ENCODE data around the gene PNMT. TPM values are rescaled to one million over a fixed set of nuclear protein-coding genes. Genes with fewer than 3 reads are reported as not detected.

The PNMT gene
- total RNA-seq, 1 donor from 2014 or later, result 5.1 TPM

DNA sequence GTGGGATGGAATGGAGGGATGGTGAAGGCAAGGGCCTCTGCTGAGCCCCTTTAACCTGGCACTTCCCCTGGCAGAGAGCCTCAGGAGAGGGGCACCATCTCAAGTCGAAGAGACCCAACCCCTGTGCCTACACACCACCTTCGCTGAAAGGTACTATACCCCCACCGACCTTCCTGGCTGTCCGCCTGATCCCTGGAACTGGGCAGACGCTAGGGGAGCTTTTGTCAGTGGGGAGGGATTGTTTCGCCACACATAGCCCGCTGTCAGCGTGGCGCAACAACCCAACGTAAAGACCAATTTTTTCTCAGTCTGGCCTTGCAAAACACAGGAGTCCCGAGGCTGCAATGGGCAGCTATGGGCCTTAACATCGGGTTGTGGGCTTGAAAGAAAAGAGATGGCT is 38.4 kb upstream of the PNMT start:
- no peak for DNase-seq (ENCODE audit: low spot score in 2 of 2)
- H3K27ac ChIP-seq, result no peak overlapping the region
- TF ChIP-seq, protein P1, sequence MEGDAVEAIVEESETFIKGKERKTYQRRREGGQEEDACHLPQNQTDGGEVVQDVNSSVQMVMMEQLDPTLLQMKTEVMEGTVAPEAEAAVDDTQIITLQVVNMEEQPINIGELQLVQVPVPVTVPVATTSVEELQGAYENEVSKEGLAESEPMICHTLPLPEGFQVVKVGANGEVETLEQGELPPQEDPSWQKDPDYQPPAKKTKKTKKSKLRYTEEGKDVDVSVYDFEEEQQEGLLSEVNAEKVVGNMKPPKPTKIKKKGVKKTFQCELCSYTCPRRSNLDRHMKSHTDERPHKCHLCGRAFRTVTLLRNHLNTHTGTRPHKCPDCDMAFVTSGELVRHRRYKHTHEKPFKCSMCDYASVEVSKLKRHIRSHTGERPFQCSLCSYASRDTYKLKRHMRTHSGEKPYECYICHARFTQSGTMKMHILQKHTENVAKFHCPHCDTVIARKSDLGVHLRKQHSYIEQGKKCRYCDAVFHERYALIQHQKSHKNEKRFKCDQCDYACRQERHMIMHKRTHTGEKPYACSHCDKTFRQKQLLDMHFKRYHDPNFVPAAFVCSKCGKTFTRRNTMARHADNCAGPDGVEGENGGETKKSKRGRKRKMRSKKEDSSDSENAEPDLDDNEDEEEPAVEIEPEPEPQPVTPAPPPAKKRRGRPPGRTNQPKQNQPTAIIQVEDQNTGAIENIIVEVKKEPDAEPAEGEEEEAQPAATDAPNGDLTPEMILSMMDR (IDR thresholded peaks at IDR 0.05), result no peak
- no peaks in the 10 kb centered on the region for H3K9me3 ChIP-seq
- H3K4me3 ChIP-seq, result no peak overlapping the region
- no peaks in the 10 kb centered on the region for H3K36me3 ChIP-seq
- peaks cover 13% of the 10 kb centered on the region for H3K27me3 ChIP-seq
- intact Hi-C loops (cut with DNase I), result no loop called here
- peaks cover 7 to 11% of the 10 kb centered on the region in 2 donors for H3K4me1 ChIP-seq

DNA sequence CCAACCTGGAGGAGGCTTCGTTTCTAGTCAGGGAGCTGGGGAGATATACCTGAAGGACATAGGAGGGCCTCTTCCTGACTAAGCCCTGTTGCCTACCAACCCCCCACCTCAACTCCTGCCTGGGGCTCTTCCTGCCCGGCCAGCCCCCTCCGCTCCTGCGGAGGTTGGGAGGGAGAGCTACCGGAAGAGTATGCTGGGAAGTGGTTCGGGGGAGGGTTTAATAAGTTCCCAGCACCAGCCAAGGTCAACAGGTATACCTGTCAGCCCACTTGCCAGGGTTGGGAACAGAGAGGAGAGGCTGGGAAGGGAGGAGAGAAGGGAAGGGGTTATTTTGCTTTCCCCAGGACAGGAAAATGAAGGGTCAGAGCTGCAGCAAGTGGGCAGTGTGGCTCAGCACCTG is 36.9 kb upstream of the PNMT start:
- DNase-seq (ENCODE audit: low spot score in 2 of 2), result no peak
- intact Hi-C loops (cut with DNase I), result no loop called here
- Histone ChIP-seq H3K27ac (no peak overlapping the region), H3K4me3 (no peak overlapping the region), H3K4me1 (peaks cover 9 to 15% of the 10 kb centered on the region in 2 donors), H3K9me3 (no peaks in the 10 kb centered on the region), H3K36me3 (no peaks in the 10 kb centered on the region), H3K27me3 (peaks cover 12% of the 10 kb centered on the region)
- TF ChIP-seq, protein P1 (IDR thresholded peaks at IDR 0.05), result no peak

DNA sequence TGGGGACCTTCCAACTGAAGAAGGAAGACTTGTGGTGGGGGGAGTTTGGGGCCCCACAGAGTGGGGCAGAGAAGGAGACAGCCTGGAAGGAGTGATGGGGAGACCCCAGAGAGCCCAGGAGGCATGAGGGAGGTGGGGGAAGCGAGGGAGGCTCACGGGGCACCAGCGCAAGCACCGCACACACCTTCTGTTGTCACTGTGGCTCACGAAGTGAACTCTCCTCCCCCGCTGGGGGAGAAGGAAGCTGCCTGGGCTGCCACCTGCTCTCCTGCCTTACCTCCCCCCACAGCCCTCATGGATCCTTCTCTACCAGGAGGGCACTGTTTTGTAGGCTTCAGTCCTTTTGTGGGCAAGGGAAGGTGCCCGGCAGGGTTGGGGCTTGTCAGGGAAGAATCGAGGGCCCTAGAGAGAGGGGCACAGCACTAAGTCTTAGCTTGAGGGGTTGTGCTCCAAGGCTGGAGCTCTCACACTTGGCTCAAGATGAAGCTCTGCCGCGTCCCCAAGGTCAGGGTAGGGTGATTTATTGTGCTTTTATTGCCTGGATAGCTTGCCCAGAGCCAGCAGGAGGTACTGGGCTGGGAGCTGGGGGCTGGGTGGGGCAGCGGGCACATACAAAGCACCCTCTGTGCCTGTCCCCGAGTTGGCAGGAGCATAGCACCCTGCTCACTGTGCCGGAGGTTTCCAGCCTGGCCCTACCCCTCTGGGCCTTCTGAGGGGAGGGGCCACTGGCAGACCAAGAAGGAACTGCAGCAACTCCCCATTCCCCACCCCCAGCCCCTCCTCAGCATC is 35.9 kb upstream of the PNMT start:
- peaks cover 5 to 10% of the 10 kb centered on the region in 2 donors for H3K4me1 ChIP-seq
- intact Hi-C loops (cut with DNase I), result no loop called here
- peaks cover 2% of the 10 kb centered on the region for H3K27me3 ChIP-seq

DNA sequence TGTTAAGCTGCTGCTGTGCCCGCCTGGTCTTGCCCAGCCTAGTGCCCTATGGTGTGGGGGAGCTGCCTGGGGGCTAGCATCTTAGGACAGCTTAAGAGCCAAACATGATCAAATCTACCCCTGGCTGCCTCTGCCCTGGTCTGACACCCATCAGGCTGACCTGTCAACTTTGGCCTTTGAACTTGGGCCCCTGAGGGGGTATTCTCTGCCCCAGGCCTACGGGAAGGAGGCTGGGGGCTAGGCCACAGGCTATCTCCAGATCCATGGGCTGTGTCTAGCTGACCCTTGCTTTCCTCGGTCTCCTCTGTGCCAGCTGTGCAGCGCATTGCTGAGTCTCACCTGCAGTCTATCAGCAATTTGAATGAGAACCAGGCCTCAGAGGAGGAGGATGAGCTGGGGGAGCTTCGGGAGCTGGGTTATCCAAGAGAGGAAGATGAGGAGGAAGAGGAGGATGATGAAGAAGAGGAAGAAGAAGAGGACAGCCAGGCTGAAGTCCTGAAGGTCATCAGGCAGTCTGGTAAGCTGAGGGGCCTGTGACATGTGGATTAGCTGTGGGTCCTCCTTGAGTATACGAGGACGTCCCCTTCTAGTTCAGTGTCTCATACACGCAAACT is 34.6 kb upstream of the PNMT start:
- Histone ChIP-seq H3K9me3 (no peaks in the 10 kb centered on the region), H3K4me1 (peaks cover 11 to 17% of the 10 kb centered on the region in 2 donors), H3K36me3 (no peaks in the 10 kb centered on the region), H3K27me3 (no peaks in the 10 kb centered on the region), H3K27ac (no peak overlapping the region), H3K4me3 (no peak overlapping the region)
- intact Hi-C loops (cut with DNase I), result loop anchor here (1.0 to 2.0 kb wide), 2 partner anchors 10 to 33 kb away; no protein-coding TSS in a partner anchor
- no peak for DNase-seq (ENCODE audit: low spot score in 2 of 2)
- TF ChIP-seq, protein P1 (IDR thresholded peaks at IDR 0.05), result no peak

More for the DNA sequence above, 35.9 kb upstream of the PNMT start:
- no peaks in the 10 kb centered on the region for H3K36me3 ChIP-seq
- H3K27ac ChIP-seq, result no peak overlapping the region
- DNase-seq (ENCODE audit: low spot score in 2 of 2), result no peak
- H3K9me3 ChIP-seq, result no peaks in the 10 kb centered on the region
- H3K4me3 ChIP-seq, result no peak overlapping the region
- TF ChIP-seq, protein P1 (IDR thresholded peaks at IDR 0.05), result no peak

DNA sequence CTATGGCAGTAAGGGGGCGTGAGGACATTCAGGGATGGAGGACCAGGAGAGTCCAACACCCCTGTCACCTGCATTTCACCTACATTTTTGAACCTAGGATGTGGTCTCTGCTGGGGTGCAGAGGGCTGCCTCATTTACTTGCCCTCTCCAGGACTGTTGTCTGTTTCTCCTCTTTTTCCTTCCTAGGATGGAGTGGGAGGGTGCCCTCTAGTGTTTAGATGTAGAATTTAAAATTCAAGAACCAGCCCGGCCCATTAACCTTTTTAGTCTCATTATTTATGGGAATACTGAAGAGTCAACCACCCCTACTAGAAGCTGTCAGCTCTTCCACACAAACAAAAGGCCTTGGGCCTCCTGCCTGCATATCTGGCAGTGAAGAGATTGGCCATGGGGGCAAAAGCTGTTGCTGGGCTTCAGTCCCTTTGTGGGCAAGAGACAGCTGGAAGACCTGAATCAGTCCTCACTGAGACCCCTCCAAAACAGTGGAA is 33.8 kb upstream of the PNMT start:
- no peak overlapping the region for H3K4me3 ChIP-seq
- H3K27ac ChIP-seq, result no peak overlapping the region
- H3K36me3 ChIP-seq, result no peaks in the 10 kb centered on the region
- no peaks in the 10 kb centered on the region for H3K27me3 ChIP-seq
- DNase-seq (ENCODE audit: low spot score in 2 of 2), result no peak
- no peaks in the 10 kb centered on the region for H3K9me3 ChIP-seq
- TF ChIP-seq, protein P1 (IDR thresholded peaks at IDR 0.05), result peak; percentile 58 to 72 (median 72)
- intact Hi-C loops (cut with DNase I), result loop anchor here (1.0 to 2.0 kb wide), 2 partner anchors 11 to 32 kb away; no protein-coding TSS in a partner anchor
- peaks cover 11 to 23% of the 10 kb centered on the region in 2 donors for H3K4me1 ChIP-seq
